GM19397 (cell line): Measurements from ENCODE around the gene ZCCHC9.
A peak's percentile ranks its signal among the peaks of the same experiment; 100 is the strongest.
"Not testable (repeated sequence)": the region's sequence is repeated elsewhere in the genome, so short reads cannot be mapped to it uniquely, and the experiment has no call there.

ENCODE experiments used
- ATAC-seq: cut with Tn5 transposase; IDR thresholded peaks from one replicate; pipeline ENCODE4 v1.9.1; 2021; ENCODE audit warnings: mild to moderate bottlenecking, moderate library complexity; ENCODE audit not compliant: unreplicated experiment

ZCCHC9 gene, protein sequence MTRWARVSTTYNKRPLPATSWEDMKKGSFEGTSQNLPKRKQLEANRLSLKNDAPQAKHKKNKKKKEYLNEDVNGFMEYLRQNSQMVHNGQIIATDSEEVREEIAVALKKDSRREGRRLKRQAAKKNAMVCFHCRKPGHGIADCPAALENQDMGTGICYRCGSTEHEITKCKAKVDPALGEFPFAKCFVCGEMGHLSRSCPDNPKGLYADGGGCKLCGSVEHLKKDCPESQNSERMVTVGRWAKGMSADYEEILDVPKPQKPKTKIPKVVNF

DNA sequence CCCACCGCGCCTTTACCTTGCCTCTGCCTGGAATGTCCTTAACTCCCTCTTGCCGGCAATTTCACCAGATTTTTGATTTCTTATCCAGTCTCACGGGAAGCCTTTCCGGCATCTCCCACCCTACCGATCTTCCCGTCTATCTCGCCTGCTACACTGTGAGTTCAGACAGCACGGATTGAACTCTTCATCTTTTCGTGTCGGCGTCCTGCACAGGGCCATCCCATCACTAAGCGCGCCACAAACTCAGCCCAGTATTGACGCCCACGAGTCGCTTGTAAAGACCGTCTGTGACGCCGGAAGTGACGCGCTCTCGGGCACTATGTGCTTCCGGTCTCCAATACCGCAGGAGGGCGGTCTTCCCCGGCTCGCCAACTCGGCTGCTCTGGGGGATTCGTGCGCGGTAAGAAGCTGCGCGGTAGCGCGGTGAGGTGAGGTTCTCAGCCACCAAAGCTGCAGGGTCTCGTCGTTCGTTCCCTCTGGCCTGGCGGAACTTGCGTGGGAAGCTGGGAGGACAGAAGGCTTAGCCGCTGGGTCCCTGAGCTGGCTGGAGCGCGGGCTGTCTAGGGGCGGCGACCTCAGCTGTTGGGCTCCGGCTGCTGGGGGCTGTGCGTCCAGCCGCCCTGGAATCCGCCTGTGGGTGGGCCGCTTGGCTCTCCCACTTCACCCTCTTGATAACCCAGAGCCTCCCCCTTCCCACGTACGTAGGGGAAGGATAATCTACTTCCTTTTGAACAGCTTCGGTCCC lies at the start of gene ZCCHC9:
Gene ZCCHC9, plus strand, starts transcription at position 317 of the 745 bp plus-strand sequence. CDS start 3,171 bp downstream, outside the sequence.
- ATAC-seq, result peak; percentile 99

- no peak for ATAC-seq
Measured at GRCh38 chr5:81251922-81252321, 49.5 kb upstream of the ZCCHC9 start.

GRCh38 chr5:81252904-81253303 lies 48.5 kb upstream of the ZCCHC9 start:
- ATAC-seq, result no peak

GRCh38 chr5:81253875-81254274 lies 47.5 kb upstream of the ZCCHC9 start:
- no peak for ATAC-seq

GRCh38 chr5:81254886-81255559 lies 46.4 kb upstream of the ZCCHC9 start:
- no peak for ATAC-seq

DNA sequence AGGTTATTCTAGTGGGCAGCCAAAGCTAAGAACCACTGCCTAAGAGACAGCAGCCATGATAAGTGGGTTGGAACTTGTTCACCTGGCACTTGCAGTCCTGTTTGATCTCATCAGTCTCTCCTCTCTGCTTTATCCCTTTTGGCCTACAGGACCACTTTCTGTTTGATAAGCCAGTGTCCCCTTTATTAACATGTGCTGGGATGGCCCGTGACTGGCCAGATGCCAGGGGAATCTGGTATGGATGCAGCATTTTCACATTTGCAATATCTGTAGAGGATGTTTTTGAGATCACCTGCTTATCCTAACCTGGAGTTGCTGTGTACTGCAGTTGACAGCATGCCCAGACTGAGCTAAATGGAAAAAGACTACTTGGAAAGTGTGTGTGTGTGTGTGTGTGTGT lies 44.6 kb upstream of the ZCCHC9 start:
- ATAC-seq, result no peak

GRCh38 chr5:81262796-81263195 lies 38.6 kb upstream of the ZCCHC9 start:
- ATAC-seq, result not testable (repeated sequence)

- ATAC-seq, result no peak
Measured at GRCh38 chr5:81265101-81265500, 36.3 kb upstream of the ZCCHC9 start.

- no peak for ATAC-seq
Measured at GRCh38 chr5:81268521-81269196, 32.7 kb upstream of the ZCCHC9 start.

DNA sequence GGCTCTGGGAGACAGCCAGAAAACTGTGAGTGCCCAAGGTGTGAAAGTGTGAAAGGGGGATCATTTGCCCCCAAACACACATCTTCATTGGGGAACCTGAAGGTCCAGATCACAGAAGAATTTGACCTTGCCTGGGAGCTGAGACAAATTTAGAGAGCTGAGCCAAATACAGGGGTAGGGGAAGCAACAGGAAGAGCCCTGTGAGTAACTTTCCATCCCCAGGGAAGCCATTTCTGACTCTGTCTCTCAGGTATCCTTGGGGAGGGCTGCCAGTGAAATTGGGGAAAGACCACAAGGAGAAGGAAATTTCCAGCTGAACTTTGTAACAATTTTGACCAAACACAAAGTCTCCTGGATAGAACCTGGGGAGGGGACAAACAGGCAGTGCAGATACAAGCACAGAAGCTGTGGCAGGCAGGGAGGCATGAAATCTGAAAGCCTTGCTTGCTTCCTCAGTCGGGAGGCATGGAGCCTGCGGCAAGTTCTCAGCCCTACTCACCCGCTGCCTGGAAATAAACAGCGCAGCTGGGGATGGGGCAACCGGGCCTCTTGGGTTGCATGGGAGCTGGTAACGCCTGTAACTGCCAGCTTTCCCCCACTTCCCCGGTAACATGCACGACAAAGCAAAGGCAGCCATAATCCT lies 31.5 kb upstream of the ZCCHC9 start:
- no peak for ATAC-seq

- not testable (repeated sequence) for ATAC-seq
Measured at GRCh38 chr5:81270394-81271027, 30.9 kb upstream of the ZCCHC9 start.

GRCh38 chr5:81283976-81284375 lies 17.4 kb upstream of the ZCCHC9 start:
- ATAC-seq, result no peak

DNA sequence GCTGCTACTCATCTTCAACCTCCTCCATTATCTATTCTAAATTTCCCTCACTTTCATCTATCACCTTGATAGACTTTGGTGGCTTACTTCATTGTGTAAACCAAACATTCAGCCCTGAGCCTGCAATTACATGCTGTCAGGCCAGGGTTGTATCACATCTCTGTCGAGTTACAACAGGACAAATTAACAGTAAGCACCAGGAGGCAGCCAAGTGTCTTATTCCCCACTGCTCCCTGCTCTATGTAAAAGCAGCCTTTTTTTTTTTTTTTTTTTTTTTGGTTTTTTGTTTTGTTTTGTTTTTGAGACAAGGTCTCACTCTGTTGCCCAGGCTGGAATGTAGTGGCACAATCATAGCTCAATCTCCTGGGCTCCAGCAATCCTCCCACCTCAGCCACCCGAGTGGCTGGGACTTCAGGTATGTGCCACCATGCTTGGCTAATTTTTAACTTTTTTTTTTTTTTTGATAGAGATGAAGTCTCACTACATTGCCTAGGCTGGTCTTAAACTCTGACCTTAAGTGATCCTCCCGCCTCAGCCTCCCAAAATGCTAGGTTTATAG lies 15.2 kb upstream of the ZCCHC9 start:
- no peak for ATAC-seq

DNA sequence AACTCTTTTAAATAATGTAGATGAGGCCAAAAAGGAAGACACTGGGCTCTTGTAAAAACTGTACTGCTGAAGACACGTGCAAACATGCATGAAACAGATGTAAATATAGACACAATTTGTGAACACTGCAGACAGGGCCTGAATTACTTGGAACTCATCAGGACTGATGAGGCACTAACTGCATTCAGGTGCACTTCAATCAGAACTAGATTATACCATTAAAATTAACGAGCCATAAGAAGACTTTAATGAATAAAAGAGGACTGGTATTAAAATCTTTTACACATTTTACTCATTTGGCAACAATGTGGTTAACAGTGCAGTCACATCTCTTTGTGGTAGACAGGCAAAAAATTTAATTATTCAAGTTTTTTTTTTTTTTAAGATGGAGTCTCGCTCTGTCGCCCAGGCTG lies 13.4 kb upstream of the ZCCHC9 start:
- no peak for ATAC-seq

GRCh38 chr5:81290146-81290545 lies 11.2 kb upstream of the ZCCHC9 start:
- no peak for ATAC-seq

DNA sequence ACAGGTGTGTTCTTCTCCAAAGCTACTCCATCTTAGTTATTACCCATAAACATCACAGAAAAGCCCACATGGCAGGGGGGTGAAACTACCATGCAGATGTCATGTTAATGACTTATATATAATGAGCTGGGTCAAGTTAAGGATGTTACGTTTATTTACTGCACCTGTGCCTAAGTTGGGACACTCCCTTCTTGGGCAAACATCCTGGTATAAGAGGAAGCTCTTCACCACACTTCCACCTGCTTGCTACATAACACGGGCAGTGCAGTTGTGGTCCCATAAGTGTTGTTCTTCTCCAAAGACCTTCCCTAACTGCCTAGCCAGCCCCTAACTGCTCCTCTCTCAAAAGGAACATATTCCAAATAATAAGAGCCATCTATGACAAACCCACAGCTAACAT lies 9.3 kb upstream of the ZCCHC9 start:
- ATAC-seq, result no peak

DNA sequence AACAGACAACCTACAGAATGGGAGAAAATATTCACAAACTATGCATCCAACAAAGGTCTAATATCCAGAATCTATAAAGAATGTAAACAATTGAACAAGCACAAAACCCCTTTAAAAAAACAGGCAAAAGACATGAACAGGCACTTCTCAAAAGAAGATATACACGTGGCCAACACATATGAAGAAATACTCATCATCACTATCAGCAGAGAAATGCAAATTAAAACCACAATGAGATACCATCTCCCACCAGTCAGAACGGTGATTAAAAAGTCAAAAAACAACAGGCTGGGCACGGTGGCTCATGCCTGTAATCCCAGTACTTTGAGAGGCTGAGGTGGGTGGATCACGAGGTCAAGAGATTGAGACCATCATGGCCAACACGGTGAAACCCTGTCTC lies 7.4 kb upstream of the ZCCHC9 start:
- not testable (repeated sequence) for ATAC-seq

DNA sequence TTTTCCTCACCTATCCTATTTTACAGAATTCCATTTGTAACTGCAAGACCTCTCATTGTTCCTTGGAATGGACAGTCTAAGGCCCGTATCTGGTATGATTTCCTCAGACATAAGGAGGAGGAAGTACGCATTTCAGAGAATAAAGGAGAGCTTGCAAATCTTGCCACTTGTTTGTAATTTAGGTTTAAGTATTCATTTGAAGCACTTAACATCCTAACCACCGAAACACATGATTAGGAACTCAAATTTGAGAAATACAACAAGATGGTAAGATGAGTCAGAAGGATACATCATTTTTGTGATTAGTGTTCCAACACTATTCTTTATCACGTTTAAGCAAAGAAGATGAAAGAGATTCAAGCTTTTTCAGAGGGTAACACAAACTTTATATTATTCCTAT lies 3.9 kb upstream of the ZCCHC9 start:
- ATAC-seq, result no peak

GRCh38 chr5:81300921-81301270 lies 491 bp upstream of the ZCCHC9 start:
- ATAC-seq, result no peak

DNA sequence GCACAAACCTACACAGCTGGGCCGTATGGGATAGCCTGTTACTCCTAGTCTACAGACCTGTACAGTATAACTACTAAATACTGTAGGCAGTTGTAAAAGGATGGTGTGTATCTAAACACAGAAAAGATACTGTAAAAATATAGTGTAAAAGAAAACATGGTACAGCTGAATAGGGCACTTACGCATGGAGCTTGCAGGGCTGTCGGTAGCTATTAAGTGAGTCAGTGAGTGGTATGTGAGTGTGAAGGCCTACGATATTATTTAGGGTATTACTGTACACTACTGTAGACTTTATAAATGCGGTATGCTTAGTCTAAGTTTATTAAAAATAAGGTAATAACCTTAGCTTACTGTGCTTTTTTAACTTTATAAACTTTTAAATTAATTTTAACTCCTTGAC lies 1.2 kb downstream of the ZCCHC9 start:
- no peak for ATAC-seq
